ENCODE measurements around the gene GAL.

DNA sequence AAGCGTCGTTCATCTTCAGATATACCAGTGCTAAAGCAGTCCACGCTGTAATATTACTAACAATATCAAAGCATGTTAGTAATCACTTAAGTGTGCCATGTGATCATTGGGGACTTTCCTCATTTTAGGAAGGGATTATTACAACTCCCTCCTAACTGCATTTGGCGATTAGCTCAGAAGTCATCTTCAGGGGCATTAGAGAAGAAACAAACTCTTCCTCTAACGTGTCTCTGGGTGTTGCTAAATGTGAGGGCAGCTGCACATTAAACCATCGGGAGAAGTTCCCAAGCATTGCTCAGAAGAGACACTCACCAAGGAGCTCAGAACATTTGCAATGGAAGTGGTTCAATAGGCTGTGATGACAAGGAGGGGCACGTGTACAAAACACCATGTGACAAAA is 49.8 kb downstream of the GAL start:
- TF ChIP-seq GABPA (IDR thresholded peaks at IDR 0.05; ENCODE audit: low read depth), result no peak
- TF ChIP-seq, protein P1, sequence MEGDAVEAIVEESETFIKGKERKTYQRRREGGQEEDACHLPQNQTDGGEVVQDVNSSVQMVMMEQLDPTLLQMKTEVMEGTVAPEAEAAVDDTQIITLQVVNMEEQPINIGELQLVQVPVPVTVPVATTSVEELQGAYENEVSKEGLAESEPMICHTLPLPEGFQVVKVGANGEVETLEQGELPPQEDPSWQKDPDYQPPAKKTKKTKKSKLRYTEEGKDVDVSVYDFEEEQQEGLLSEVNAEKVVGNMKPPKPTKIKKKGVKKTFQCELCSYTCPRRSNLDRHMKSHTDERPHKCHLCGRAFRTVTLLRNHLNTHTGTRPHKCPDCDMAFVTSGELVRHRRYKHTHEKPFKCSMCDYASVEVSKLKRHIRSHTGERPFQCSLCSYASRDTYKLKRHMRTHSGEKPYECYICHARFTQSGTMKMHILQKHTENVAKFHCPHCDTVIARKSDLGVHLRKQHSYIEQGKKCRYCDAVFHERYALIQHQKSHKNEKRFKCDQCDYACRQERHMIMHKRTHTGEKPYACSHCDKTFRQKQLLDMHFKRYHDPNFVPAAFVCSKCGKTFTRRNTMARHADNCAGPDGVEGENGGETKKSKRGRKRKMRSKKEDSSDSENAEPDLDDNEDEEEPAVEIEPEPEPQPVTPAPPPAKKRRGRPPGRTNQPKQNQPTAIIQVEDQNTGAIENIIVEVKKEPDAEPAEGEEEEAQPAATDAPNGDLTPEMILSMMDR (IDR thresholded peaks at IDR 0.05; ENCODE audit: insufficient read depth, low read length), result no peak
- TF ChIP-seq POLR2AphosphoS5 (IDR thresholded peaks at IDR 0.05; ENCODE audit: low read depth), result no peak
- TF ChIP-seq, protein P2, sequence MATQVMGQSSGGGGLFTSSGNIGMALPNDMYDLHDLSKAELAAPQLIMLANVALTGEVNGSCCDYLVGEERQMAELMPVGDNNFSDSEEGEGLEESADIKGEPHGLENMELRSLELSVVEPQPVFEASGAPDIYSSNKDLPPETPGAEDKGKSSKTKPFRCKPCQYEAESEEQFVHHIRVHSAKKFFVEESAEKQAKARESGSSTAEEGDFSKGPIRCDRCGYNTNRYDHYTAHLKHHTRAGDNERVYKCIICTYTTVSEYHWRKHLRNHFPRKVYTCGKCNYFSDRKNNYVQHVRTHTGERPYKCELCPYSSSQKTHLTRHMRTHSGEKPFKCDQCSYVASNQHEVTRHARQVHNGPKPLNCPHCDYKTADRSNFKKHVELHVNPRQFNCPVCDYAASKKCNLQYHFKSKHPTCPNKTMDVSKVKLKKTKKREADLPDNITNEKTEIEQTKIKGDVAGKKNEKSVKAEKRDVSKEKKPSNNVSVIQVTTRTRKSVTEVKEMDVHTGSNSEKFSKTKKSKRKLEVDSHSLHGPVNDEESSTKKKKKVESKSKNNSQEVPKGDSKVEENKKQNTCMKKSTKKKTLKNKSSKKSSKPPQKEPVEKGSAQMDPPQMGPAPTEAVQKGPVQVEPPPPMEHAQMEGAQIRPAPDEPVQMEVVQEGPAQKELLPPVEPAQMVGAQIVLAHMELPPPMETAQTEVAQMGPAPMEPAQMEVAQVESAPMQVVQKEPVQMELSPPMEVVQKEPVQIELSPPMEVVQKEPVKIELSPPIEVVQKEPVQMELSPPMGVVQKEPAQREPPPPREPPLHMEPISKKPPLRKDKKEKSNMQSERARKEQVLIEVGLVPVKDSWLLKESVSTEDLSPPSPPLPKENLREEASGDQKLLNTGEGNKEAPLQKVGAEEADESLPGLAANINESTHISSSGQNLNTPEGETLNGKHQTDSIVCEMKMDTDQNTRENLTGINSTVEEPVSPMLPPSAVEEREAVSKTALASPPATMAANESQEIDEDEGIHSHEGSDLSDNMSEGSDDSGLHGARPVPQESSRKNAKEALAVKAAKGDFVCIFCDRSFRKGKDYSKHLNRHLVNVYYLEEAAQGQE (IDR thresholded peaks at IDR 0.05; ENCODE audit: insufficient replicate concordance, low read depth), result no peak

Data from HL-60 (cell line).